GM12892 (cell line): ENCODE measurements around the gene PDSS2.
"Not testable (repeated sequence)": the region's sequence is repeated elsewhere in the genome, so short reads cannot be mapped to it uniquely, and the experiment has no call there.

Experiments
- DNase-seq: peaks from one replicate; pipeline ENCODE4 v3.0.0; 2011; ENCODE audit not compliant: insufficient read length
- FAIRE-seq: peaks from 2 replicates; lab custom pipeline; 2011; peaks lifted over from hg19 to GRCh38; lab: Jason Lieb, UNC
- POLR2A ChIP-seq: IDR thresholded peaks from 2 replicates; pipeline ENCODE4 v1.6.1; 2011; ENCODE audit warnings: low read depth, low read length, control low read depth
- POLR2AphosphoS5 ChIP-seq: IDR thresholded peaks from 2 replicates; pipeline ENCODE4 v1.6.1; 2011; ENCODE audit warnings: low read depth, low read length, control low read depth
- TAF1 ChIP-seq: IDR thresholded peaks from 2 replicates; pipeline ENCODE4 v1.6.1; 2011; ENCODE audit warnings: low read depth, mild to moderate bottlenecking, control low read depth, low read length, borderline replicate concordance

PDSS2 gene

DNA sequence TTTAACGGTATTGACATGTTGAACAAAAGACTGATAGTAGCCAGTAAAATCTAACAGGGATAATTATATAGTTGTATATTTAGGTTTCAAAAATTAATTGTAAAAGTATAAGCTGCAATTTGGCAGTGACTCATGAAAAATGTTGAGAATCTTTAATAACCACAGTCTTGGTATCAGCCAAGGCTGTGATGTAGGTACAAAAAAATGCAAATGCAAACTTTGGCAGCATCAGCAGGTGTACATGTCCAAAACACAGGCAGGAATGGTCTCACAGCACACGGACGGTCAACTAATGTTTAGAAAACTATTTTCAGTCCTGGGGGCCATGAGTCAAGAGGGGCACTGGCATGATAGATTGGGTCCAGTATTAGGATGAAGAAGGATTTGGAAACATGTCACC is 285.6 kb downstream of the PDSS2 start:
- FAIRE-seq (no peak), DNase-seq (no peak)
- TF ChIP-seq POLR2AphosphoS5 (no peak), POLR2A (no peak), TAF1 (no peak)

DNA sequence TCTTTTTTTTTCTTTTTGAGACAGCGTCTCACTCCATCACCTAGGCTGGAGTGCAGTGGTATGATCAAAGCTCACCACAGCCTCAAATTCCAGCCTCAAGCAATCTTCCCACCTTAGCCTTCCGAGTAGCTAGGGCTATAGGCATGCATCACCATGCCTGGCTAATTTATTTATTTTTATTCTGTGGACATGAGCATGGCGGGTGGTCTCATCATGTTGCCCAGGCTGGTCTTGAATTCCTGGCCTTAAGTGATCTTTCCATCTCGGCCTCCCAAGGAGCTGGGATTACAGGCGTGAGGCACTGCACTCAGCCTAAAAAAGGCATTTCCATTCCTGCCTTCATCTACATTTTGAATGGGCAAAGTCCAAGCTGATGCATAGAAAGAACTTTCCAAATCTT is 287.9 kb downstream of the PDSS2 start:
- FAIRE-seq (no peak), DNase-seq (no peak)
- TF ChIP-seq TAF1 (no peak), POLR2A (no peak), POLR2AphosphoS5 (no peak)

DNA sequence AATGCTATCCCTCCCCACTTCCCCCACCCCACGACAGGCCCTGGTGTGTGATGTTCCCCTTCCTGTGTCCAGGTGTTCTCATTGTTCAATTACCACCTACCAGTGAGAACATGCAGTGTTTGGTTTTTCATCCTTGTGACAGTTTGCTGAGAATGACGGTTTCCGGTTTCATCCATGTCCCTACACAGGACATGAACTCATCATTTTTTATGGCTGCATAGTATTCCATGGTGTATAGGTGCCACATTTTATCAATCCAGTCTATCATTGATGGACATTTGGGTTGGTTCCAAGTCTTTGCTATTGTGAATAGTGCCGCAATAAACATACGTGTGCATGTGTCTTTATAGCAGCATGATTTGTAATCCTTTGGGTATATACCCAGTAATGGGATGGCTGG is 295.1 kb downstream of the PDSS2 start:
- not testable (repeated sequence) for DNase-seq, FAIRE-seq

DNA sequence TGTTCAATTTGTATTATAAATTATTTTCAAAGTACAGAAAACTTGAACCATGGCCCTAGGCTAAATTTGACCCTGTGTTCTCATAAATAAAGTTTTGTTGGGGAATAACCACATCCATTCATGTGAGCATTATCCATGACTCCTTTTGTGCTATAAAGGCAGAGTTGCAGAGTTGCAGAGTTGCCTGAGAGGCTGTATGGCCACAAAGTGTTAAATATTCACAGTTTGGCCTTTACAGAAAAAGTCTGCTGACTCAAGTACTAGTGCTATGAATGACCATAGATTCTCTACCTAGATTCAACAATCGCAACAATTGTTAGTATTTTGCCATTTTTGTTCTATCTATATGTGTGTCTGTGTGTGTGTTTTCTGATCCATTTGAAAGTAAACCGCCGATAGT is 297.8 kb downstream of the PDSS2 start:
- FAIRE-seq (no peak), DNase-seq (no peak)
- TF ChIP-seq POLR2A (no peak), POLR2AphosphoS5 (no peak), TAF1 (no peak)

DNA sequence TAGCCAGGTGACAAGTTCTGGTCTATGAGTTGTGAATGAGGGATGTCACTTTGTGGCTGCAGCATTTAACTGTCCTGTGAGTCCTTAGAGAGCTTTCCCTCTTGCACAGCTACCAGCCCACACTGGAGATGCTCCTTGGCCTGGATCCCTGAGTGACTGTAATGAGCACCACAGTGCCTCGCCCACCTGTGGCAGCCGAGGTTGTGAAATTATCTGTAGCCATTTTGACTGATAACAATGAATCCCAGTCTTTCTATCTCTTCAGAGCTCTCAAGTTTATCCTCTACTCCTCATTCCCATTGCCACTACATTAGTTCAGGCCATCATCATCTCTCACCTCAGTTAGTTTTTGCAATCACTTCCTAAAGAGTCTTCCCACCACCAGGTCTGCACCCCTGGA is 302.7 kb downstream of the PDSS2 start:
- FAIRE-seq (no peak), DNase-seq (no peak)
- TF ChIP-seq TAF1 = no peak
- TF ChIP-seq POLR2A = no peak
- no peak for TF ChIP-seq POLR2AphosphoS5

DNA sequence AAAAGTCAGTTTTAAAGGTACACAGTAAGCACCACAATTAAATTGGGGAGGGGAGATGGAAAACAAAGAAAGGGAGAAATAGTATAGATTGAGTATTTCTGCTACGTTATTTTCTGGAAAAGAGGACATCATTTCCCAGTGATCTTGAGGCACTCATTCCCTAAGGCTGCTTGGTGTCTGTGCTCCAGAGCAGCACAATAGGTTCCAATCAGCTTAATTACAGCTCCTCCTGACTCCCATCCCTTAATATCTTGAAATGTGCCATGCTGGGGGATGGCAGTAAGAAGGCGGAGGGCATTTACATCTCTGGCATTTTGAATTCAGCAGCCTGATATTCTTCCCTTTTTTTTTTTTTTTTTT is 304.6 kb downstream of the PDSS2 start:
- DNase-seq (no peak), FAIRE-seq (no peak)
- TF ChIP-seq POLR2A (no peak), TAF1 (no peak), POLR2AphosphoS5 (no peak)

DNA sequence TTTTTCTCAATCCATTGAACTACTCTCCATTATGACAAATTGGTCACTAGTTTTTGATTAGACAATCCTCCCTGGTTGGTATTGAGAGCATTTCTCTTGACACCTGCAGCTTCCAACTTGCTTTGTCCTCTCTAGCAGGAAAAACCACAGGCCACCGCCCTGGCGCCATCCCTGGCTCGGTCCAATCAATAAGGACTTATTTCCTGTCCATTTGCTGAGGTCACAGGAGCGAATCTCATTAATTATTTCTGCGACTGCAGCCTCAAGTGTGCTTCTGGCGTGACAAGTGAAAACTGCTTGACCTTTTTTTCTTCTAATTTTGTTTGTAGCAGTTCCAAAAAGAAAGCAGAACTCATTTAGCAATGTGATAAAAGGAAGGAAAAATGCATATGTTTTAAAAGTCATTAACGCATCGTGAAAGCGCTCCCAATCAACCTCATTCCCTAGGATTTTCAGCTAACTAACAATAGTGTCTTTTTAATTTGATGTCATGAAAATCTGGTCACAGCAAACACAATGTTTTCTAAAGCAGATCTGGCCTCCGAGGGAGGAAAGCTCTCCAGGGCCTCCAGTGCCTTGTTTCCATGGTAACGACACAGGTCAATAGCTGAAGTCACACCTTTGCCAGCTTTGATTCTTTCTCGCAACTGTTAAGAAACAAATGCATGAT is 305.1 kb downstream of the PDSS2 start:
- FAIRE-seq (no peak), DNase-seq (no peak)
- TF ChIP-seq TAF1 (no peak), POLR2AphosphoS5 (no peak), POLR2A (no peak)

DNA sequence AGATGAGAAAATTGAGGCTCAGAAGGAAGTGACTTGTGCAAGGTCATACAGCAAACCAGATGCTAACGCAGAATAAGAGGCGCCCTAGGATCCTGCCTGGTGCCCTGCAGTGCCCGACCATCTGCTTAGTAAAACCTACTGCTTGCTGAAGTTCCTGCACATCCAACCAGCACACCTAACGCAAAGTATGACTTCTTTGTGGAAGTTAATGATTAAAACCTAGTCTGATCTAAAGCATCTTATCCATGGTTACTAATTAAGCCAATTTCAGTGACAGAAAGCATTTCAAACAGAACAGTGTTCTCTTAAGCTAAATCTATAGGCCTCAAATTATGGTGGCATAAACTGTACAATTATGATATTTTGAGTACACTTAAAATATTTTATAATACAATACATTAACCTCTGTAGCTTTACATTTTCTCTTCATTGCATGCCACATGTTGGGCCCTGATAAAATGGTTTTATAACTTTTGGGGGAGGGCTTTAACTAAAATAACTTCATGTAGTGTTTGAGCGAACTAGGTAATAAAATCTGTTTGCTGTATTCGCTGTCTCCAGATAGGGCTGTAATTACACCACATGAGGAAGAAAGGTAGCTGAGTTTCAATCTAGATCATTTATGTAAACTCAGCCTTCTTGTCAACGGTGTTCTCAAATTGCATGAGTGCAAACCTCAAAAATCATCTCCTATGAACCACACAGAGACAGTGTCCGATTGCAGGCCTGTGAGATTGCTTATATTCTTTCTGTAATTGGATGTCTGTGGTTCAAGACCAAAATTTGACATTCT is 306.5 kb downstream of the PDSS2 start:
- TF ChIP-seq POLR2A (no peak), POLR2AphosphoS5 (no peak), TAF1 (no peak)
- FAIRE-seq (no peak), DNase-seq (no peak)

DNA sequence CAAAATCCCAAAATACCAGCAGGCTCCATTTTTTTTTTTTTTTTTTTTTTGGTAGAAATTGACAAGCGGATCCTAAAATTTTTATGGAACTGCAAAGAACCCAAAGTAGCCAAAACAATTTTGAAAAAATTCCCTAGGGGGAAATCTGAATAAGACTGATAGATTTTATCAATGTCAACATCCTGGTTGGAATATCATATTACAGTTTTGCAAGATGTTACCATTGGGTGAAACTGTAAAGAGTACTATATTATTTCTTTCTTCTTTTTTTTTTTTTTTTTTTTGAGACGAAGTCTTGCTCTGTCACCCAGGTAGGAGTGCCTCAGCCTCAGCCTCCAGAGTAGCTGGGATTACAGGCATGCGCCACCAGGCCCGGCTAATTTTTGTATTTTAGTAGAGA is 314.7 kb downstream of the PDSS2 start:
- DNase-seq (no peak), FAIRE-seq (no peak)
- TF ChIP-seq POLR2AphosphoS5 = no peak
- TF ChIP-seq POLR2A = no peak
- no peak for TF ChIP-seq TAF1

DNA sequence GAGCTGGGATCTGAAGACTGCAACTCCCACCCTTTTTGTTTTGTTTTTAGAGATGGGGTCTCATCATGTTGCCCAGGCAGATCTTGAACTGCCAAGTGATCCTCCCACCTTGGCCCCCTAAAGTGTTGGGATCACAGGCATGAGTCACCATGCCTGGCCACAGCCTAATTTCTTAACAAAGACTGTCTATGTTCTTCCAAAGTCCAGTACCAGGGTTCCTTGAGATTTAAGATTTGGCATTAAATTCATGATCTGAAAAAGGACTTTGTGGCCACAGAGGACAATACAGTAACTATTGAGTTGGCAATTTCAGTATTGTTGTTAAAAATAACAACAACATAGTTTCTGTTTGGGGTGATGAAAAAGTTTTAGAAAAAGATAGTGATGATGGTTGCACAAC is 315.4 kb downstream of the PDSS2 start:
- FAIRE-seq (no peak), DNase-seq (no peak)
- TF ChIP-seq POLR2A = no peak
- TF ChIP-seq TAF1 = no peak
- TF ChIP-seq POLR2AphosphoS5 = no peak

DNA sequence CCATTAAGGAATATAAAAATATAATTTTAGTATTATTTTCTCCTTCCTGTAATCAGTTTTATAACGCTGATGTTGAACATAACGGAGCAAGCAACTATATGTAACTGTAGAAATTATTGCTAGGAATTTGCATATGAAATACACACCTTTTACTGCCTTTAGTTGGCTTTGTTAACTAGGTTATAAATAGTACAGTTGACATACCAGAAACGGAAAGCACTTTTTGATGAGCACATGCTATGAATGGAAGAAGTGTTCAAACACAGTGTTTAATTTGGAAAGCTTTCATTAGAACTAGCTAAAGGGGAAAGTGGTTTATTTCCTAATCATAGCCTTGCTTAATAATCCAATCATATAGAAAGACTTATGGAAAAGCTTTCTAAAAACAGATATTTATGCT is 318.8 kb downstream of the PDSS2 start:
- no peak for FAIRE-seq
- no peak for TF ChIP-seq POLR2A
- TF ChIP-seq TAF1 = no peak
- no peak for TF ChIP-seq POLR2AphosphoS5
- DNase-seq = no peak

DNA sequence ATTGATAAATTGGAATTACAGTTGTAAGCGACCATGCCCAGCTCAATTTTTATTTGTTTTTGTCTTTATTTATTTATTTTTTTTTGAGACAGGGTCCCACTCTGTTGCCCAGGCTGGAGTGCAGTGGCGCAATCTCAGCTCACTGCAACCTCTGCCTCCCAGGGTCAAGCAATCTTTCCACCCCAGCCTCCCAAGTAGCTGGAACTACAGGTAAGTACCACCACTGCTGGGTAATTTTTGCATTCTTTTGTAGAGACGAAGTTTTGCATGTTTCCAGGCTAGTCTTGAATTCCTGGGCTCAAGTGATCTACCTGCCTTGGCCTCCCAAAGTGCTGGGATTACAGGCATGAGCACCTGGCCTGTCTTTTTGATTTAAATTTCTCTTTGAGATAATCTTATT is 323.0 kb downstream of the PDSS2 start:
- FAIRE-seq, DNase-seq: not testable (repeated sequence)

DNA sequence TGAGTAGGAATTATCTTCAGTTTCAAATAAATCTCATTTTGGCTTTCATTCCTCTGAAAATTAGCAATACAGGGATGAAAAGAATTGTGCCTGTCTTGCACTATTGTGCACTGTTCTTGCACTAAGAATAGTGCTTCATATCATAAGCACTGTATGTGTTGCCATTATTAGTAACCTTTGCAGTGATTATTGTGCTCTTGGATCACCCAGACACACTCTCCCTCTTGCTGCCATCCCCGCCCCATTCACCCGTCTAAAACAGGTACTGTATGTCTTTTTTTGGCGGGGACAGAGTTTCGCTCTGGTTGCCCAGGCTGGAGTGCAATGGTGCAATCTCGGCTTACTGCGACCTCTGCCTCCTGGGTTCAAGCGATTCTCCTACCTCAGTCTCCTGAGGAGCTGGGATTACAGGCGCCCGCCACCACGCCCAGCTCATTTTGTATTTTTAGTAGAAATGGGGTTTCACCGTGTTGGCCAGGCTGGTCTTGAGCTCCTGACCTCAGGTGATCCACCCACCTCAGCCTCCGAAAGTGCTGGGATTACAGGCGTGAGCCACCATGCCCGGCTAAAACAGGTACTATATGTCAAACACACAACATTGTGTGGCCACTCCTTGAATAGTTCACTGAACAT is 324.2 kb downstream of the PDSS2 start:
- not testable (repeated sequence) for DNase-seq, FAIRE-seq
